ENCODE data around the gene RCBTB1.

Gene RCBTB1

DNA sequence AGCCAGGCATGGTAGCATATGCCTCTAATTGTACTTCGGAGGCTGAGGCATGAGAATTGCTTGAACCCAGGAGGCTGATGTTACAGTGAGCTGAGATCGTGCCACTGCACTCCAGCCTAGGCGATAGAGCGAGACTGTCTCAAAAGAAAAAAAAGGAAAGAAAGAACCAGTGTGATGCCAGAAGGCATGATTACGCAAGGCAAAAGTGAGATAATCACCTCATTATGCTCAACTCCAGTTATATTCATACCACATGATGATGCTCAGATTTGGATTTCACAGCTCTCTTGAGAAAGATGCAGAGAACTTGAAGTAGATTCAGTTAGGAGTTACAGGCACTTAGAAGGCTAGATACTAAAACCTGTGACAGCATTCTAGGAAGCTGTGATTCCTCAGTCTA is 21.8 kb downstream of the RCBTB1 start:
- H3K4me1 ChIP-seq: no peaks in the 10 kb centered on the region
- H3K9me3 ChIP-seq: peaks cover 25% of the 10 kb centered on the region
- no peak overlapping the region for H3K4me2 ChIP-seq
- H4K20me1 ChIP-seq: no peaks in the 10 kb centered on the region
- H3K27me3 ChIP-seq: no peaks in the 10 kb centered on the region
- H3K4me3 ChIP-seq: no peak overlapping the region
- no peak overlapping the region for H3K9ac ChIP-seq
- peak; percentile 50; the same call in 1 of the 2 replicates for TF ChIP-seq Cebpa-rat (IDR thresholded peaks at IDR 0.05)
- H3K36me3 ChIP-seq: peaks cover 93% of the 10 kb centered on the region
- no peak overlapping the region for H3K27ac ChIP-seq

DNA sequence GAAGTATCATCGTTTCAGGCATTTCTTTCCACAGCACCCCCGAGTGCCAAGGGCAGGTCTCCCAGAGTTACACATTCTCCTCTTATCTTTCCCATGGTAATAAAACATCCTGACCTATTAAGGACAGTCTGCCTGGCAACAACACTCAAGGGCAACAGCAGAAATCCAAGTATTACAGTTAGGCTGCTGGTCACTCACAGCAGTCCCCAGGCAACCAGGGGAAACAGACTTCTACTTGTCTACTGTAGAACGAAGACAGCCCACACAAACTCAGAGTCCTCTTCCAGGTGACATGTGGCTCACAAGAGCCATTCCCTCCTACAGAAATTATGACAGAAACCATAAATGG is 24.3 kb downstream of the RCBTB1 start:
- no peak overlapping the region for H3K27ac ChIP-seq
- no peaks in the 10 kb centered on the region for H3K4me1 ChIP-seq
- H3K27me3 ChIP-seq: no peaks in the 10 kb centered on the region
- no peak overlapping the region for H3K4me2 ChIP-seq
- 0 out of 2 replicates have a peak, but pooled peaks cover 7% of the 10 kb centered on the region for H3K9me3 ChIP-seq
- H3K4me3 ChIP-seq: no peak overlapping the region
- no peaks in the 10 kb centered on the region for H4K20me1 ChIP-seq
- TF ChIP-seq Cebpa-rat (IDR thresholded peaks at IDR 0.05): no peak
- H3K9ac ChIP-seq: no peak overlapping the region
- peaks cover 94% of the 10 kb centered on the region for H3K36me3 ChIP-seq

DNA sequence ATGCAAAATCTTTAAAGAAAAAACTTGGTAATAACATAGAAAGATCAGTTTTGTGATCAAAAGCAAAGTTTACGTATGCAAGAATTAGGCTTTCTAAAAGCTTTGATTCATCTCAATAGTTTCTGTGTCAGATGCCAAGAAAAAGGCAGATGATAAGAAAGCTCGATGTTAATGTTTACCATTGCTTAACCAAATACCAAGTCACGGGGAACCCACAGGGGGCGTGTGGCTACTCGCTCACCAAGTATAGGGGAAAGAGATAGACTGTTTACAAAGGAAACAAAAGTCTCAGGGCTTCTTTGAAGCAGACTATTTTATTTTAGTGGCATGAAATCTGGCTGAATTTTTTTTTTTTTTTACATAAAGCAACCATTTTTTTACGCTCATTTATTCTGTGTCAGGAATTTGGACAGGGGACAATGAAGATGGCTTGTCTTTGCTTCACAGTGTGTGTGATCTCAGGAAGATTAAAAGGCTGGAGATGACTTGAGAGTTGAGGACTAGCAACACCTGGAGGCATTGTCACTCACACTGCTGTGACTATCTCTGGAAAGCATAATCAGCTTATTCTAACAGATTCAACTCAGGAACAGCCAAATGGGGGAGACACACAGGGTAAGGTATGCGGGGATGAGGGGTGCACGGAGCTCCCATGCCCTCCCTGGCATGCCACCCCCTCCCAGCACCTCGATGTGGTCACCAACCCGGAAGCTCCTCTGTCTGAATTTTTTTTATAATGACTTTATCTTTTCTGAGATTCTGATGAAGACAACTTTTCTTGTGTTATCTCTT is 24.9 kb downstream of the RCBTB1 start:
- no peak overlapping the region for H3K27ac ChIP-seq
- no peak overlapping the region for H3K4me2 ChIP-seq
- no peak overlapping the region for H3K9ac ChIP-seq

DNA sequence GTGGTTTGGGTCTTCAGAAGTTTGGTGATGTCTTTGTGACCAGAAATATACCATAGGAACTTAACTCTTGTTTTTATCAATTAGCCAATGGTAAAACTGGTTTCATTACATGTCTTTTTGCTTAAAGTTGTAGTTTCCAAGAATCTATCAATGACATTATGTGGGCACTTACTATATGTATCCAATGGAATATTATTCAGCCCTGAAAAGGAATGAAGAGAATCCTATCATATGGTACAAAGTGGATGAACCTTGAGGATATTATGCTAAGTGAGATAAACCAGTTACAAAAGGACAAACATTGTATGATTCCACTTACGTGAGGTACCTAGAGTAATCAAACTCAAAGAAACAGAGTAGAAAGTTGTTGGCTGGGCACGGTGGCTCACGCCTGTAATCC is 26.4 kb downstream of the RCBTB1 start:
- H3K27me3 ChIP-seq: no peaks in the 10 kb centered on the region
- no peak overlapping the region for H3K27ac ChIP-seq
- H4K20me1 ChIP-seq: no peaks in the 10 kb centered on the region
- H3K4me3 ChIP-seq: no peak overlapping the region
- TF ChIP-seq Cebpa-rat (IDR thresholded peaks at IDR 0.05): no peak
- H3K36me3 ChIP-seq: peaks cover 96% of the 10 kb centered on the region
- H3K9me3 ChIP-seq: no peaks in the 10 kb centered on the region
- H3K4me2 ChIP-seq: no peak overlapping the region
- H3K4me1 ChIP-seq: no peaks in the 10 kb centered on the region
- no peak overlapping the region for H3K9ac ChIP-seq

More for the DNA sequence above, 24.9 kb downstream of the RCBTB1 start:
- Histone ChIP-seq H3K9me3 (0 out of 2 replicates have a peak, but pooled peaks cover 7% of the 10 kb centered on the region), H3K4me1 (no peaks in the 10 kb centered on the region), H3K4me3 (no peak overlapping the region), H3K36me3 (peaks cover 95% of the 10 kb centered on the region), H4K20me1 (no peaks in the 10 kb centered on the region), H3K27me3 (no peaks in the 10 kb centered on the region)
- TF ChIP-seq Cebpa-rat (IDR thresholded peaks at IDR 0.05): no peak

DNA sequence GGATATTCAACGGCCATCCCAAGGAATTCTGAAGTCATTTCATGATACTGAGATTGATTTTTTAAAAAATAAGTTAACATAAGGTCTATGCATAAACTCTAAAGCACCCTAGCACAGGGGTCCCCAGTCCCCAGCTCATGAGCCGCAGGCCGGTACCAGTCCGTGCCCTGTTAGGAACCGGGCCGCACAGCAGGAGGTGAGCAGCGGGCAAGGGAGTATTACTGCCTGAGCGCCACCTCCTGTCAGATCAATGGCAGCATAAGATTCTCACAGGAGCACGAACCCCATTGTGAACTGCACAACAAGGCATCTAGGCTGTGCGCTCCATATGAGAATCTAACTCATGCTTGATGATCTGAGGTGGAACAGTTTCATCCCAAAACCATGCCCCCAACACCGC is 31.0 kb downstream of the RCBTB1 start:
- H3K9me3 ChIP-seq: no peaks in the 10 kb centered on the region
- H3K9ac ChIP-seq: no peak overlapping the region
- no peaks in the 10 kb centered on the region for H3K27me3 ChIP-seq
- H3K4me1 ChIP-seq: no peaks in the 10 kb centered on the region
- H3K4me2 ChIP-seq: no peak overlapping the region
- peaks cover 99% of the 10 kb centered on the region for H3K36me3 ChIP-seq
- H3K4me3 ChIP-seq: no peak overlapping the region
- TF ChIP-seq Cebpa-rat (IDR thresholded peaks at IDR 0.05): no peak
- H4K20me1 ChIP-seq: no peaks in the 10 kb centered on the region
- no peak overlapping the region for H3K27ac ChIP-seq

DNA sequence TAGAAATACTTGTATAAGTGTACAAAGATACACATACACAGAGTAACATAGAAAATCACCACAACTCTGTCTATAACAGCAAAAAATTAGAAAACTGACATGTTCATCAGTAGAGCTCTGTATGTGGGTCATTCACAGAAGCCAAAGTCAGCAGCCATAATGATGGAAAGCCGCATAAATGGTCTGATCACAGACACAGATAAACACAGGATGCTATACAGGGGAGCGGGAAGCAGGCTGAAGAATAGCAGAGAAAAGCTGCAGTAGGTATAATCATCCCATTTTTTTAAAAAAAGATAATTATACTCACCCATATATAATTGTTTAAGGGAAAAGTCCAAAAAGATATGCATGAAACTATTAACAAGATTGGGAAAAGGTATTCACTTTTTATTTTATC is 31.5 kb downstream of the RCBTB1 start:
- Histone ChIP-seq H3K4me2 (no peak overlapping the region), H4K20me1 (no peaks in the 10 kb centered on the region), H3K9ac (no peak overlapping the region), H3K4me3 (no peak overlapping the region), H3K9me3 (no peaks in the 10 kb centered on the region), H3K27me3 (no peaks in the 10 kb centered on the region), H3K36me3 (peaks cover 99% of the 10 kb centered on the region), H3K4me1 (no peaks in the 10 kb centered on the region), H3K27ac (no peak overlapping the region)
- TF ChIP-seq Cebpa-rat (IDR thresholded peaks at IDR 0.05): no peak

DNA sequence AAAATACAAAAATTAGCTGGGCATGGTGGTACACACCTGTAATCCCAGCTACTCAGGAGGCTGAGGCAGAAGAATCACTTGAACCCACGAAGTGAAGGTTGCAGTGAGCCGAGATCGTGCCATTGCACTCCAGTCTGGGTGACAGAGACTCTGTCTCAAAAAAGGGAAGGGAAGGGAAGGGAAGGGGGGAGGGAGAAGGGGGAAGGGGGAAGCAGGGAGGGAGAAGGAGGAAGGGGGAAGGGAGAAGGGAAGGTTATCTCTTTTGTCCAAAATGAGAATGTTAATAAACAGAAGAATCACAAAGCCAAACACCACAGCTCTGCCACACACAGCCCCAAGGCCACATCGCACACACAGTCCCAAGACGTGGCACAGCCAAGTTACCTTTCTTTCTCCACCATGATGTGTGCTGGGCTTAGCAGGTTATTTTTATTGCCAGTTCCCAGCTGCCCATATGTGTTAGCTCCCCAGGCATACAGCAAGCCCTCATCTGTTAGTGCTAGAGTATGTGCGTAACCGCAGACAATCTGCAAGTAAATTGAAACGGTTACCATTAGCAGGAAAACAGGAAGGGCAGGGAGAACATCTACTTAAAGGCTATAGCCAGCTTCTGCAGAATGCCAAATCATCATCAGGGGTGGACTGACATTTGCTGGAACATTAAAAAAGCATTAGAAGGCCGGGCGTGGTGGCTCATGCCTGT is 34.3 kb downstream of the RCBTB1 start:
- Histone ChIP-seq H3K4me2 (no peak overlapping the region), H3K27me3 (no peaks in the 10 kb centered on the region), H3K4me1 (no peaks in the 10 kb centered on the region), H3K4me3 (no peak overlapping the region), H4K20me1 (no peaks in the 10 kb centered on the region), H3K27ac (no peak overlapping the region), H3K9me3 (no peaks in the 10 kb centered on the region), H3K36me3 (peaks cover 99% of the 10 kb centered on the region), H3K9ac (no peak overlapping the region)
- TF ChIP-seq Cebpa-rat (IDR thresholded peaks at IDR 0.05): no peak

DNA sequence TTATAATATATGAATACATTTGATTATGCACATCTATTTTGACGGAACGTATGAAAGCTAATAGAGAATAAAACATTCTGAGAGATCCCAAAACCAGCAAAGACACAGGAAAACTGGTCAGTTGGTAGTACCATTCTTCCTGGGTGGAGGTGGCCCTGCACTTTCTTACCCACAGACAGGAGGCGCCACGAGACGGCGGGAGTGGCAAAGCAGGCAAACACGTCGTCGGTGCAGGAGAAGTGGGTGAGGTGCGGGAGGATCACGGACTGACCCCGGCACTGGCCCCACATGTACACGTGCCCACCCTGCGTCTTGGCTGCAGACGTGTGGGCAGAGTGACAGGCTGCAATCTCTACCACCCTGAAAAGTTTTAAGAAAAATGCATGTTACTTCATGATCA is 36.1 kb downstream of the RCBTB1 start:
- no peak overlapping the region for H3K4me3 ChIP-seq
- H3K27me3 ChIP-seq: no peaks in the 10 kb centered on the region
- H4K20me1 ChIP-seq: no peaks in the 10 kb centered on the region
- no peak overlapping the region for H3K27ac ChIP-seq
- H3K9ac ChIP-seq: no peak overlapping the region
- H3K9me3 ChIP-seq: no peaks in the 10 kb centered on the region
- H3K4me2 ChIP-seq: no peak overlapping the region
- no peak for TF ChIP-seq Cebpa-rat (IDR thresholded peaks at IDR 0.05)
- no peaks in the 10 kb centered on the region for H3K4me1 ChIP-seq
- H3K36me3 ChIP-seq: peaks cover 99% of the 10 kb centered on the region

DNA sequence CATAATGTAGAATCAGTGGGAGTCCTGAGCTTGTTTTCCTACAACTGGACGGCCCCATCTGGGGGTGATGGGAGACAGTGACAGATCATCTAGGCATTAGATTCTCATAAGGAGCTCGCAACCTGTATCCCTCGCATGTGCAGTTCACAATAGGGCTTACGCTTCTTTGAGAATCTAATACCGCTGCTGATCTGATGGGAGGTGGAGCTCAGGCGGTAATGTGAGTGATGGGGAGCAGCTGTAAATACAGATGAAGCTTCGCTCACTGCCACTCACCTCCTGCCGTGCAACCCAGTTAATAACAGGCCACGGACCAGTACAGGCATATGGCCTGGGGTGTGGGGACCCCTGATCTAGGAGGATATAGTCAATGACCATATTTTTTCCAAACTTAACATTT is 38.8 kb downstream of the RCBTB1 start:
- Histone ChIP-seq H4K20me1 (no peaks in the 10 kb centered on the region), H3K4me2 (no peak overlapping the region), H3K4me1 (peaks cover 19% of the 10 kb centered on the region), H3K9me3 (no peaks in the 10 kb centered on the region), H3K4me3 (no peak overlapping the region), H3K9ac (no peak overlapping the region), H3K27ac (no peak overlapping the region), H3K27me3 (no peaks in the 10 kb centered on the region), H3K36me3 (peaks cover 98% of the 10 kb centered on the region)
- TF ChIP-seq Cebpa-rat (IDR thresholded peaks at IDR 0.05): no peak

DNA sequence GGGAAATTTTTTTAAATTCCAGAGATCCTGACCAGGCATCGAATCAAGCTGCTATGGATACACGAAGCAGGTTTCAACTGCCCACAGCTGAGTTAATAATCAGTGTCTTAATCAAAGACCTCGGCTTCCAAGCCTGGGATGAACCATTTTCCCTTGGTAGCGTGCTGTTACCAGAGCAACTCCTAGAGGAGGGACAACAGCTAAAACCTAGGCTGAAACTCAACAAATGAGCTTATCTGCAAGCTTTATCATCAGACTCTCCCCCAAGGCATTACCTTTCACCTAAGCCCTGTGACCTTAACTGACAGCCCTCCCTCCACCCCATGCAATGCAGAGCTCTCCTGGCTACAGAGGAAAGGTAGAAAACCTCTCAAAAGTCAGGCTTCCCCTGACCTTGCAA is 39.7 kb downstream of the RCBTB1 start:
- peaks cover 28% of the 10 kb centered on the region for H3K4me1 ChIP-seq
- no peak for TF ChIP-seq Cebpa-rat (IDR thresholded peaks at IDR 0.05)
- no peak overlapping the region for H3K4me2 ChIP-seq

More for the DNA sequence above, 39.7 kb downstream of the RCBTB1 start:
- H3K27me3 ChIP-seq: no peaks in the 10 kb centered on the region
- no peak overlapping the region for H3K9ac ChIP-seq
- no peaks in the 10 kb centered on the region for H3K9me3 ChIP-seq
- H3K36me3 ChIP-seq: peaks cover 94% of the 10 kb centered on the region
- no peak overlapping the region for H3K27ac ChIP-seq
- H3K4me3 ChIP-seq: no peak overlapping the region
- no peaks in the 10 kb centered on the region for H4K20me1 ChIP-seq
